ENCODE results near the gene TXNDC17. TPM values are rescaled to one million over a fixed set of nuclear protein-coding genes. Genes with fewer than 3 reads are reported as not detected.
A peak's percentile ranks its signal among the peaks of the same experiment; 100 is the strongest.
"Not testable (repeated sequence)": the region's sequence is repeated elsewhere in the genome, so short reads cannot be mapped to it uniquely, and the experiment has no call there.

Gene TXNDC17
- total RNA-seq, 1 donor from 2014 or later, result 20.7 TPM

- DNase-seq (ENCODE audit: low spot score), result no peak
These were observed 19.2 kb downstream of the TXNDC17 start for GRCh38 chr17:6660101-6660500.

- DNase-seq (ENCODE audit: low spot score), result no peak
These were observed 20.1 kb downstream of the TXNDC17 start for GRCh38 chr17:6660805-6661463.

- no peak for DNase-seq (ENCODE audit: low spot score)
These were observed 20.6 kb downstream of the TXNDC17 start for GRCh38 chr17:6661464-6661848.

GRCh38 chr17:6663200-6663599 is 22.3 kb downstream of the TXNDC17 start:
- DNase-seq (ENCODE audit: low spot score), result not testable (repeated sequence)

GRCh38 chr17:6666077-6666521 is 25.2 kb downstream of the TXNDC17 start:
- peak; percentile 84 for DNase-seq (ENCODE audit: low spot score)

GRCh38 chr17:6666557-6666956 is 25.7 kb downstream of the TXNDC17 start:
- no peak for DNase-seq (ENCODE audit: low spot score)

GRCh38 chr17:6667516-6667915 is 26.7 kb downstream of the TXNDC17 start:
- DNase-seq (ENCODE audit: low spot score), result no peak

- DNase-seq (ENCODE audit: low spot score), result no peak
These were observed 27.4 kb downstream of the TXNDC17 start for GRCh38 chr17:6668219-6668618.

GRCh38 chr17:6668727-6669425 is 28.0 kb downstream of the TXNDC17 start:
- no peak for DNase-seq (ENCODE audit: low spot score)

- no peak for DNase-seq (ENCODE audit: low spot score)
These were observed 28.8 kb downstream of the TXNDC17 start for GRCh38 chr17:6669479-6670212.

- no peak for DNase-seq (ENCODE audit: low spot score)
These were observed 29.7 kb downstream of the TXNDC17 start for GRCh38 chr17:6670571-6670970.

GRCh38 chr17:6670999-6671398 is 30.1 kb downstream of the TXNDC17 start:
- DNase-seq (ENCODE audit: low spot score), result no peak

GRCh38 chr17:6671431-6671830 is 30.6 kb downstream of the TXNDC17 start:
- no peak for DNase-seq (ENCODE audit: low spot score)

- no peak for DNase-seq (ENCODE audit: low spot score)
These were observed 33.7 kb downstream of the TXNDC17 start for GRCh38 chr17:6674586-6674985.

GRCh38 chr17:6675201-6675825 is 34.5 kb downstream of the TXNDC17 start:
- no peak for DNase-seq (ENCODE audit: low spot score)

- no peak for DNase-seq (ENCODE audit: low spot score)
These were observed 35.9 kb downstream of the TXNDC17 start for GRCh38 chr17:6676802-6677157.

- peak; percentile 29 for DNase-seq (ENCODE audit: low spot score)
These were observed 36.4 kb downstream of the TXNDC17 start for GRCh38 chr17:6677158-6677831.

- no peak for DNase-seq (ENCODE audit: low spot score)
These were observed 37.1 kb downstream of the TXNDC17 start for GRCh38 chr17:6677946-6678345.

GRCh38 chr17:6679241-6679640 is 38.4 kb downstream of the TXNDC17 start:
- no peak for DNase-seq (ENCODE audit: low spot score)

GRCh38 chr17:6681176-6681575 is 40.3 kb downstream of the TXNDC17 start:
- DNase-seq (ENCODE audit: low spot score), result no peak

GRCh38 chr17:6681671-6682070 is 40.8 kb downstream of the TXNDC17 start:
- DNase-seq (ENCODE audit: low spot score), result no peak

- no peak for DNase-seq (ENCODE audit: low spot score)
These were observed 41.5 kb downstream of the TXNDC17 start for GRCh38 chr17:6682339-6682738.

All from umbilical cord (tissue), 2 donors.